Measurements from ENCODE around the gene PPFIBP2. TPM values are rescaled to one million over a fixed set of nuclear protein-coding genes. Genes with fewer than 3 reads are reported as not detected.

PPFIBP2 gene
- total and polyA plus RNA-seq, 2 of the 13 experiments (the other 11 are each of a cell fraction or from before 2014, with no cell fraction given): 15.0 to 52.5 TPM

- CTCF ChIA-PET (ENCODE audit: low intra/inter-chr PET ratio, low total read pairs): no interaction called here
- H3K9me3 ChIP-seq (ENCODE audit: low read length): no peaks in the 10 kb centered on the region
- H3K4me1 ChIP-seq (ENCODE audit: insufficient read depth, low read length): peaks cover 25% of the 10 kb centered on the region
- WGBS (ENCODE audit: low lambda C conversion rate): 100% methylated on average over 2 of the region's 2 CpGs
- H3K4me2 ChIP-seq (ENCODE audit: low read depth, low read length): no peak overlapping the region
- no peak overlapping the region for H3K27ac ChIP-seq (ENCODE audit: extremely low read length, insufficient read depth, low read length)
- no peaks in the 10 kb centered on the region for H3K27me3 ChIP-seq (ENCODE audit: control insufficient read depth in 1 of 2, insufficient read depth in 2 of 2, low read length in 2 of 2)
- no peaks in the 10 kb centered on the region for H3K79me2 ChIP-seq (ENCODE audit: insufficient read depth, low read length)
- no peaks in the 10 kb centered on the region for H4K20me1 ChIP-seq (ENCODE audit: insufficient read depth, low read length)
- no peak for DNase-seq (ENCODE audit: low spot score)
- peaks cover 13 to 39% of the 10 kb centered on the region in 2 experiments for H3K36me3 ChIP-seq (replicated peaks in 1 of 2; ENCODE audit: control insufficient read depth in 1 of 2, insufficient read depth in 2 of 2, low read length in 2 of 2)
- FAIRE-seq: no peak
- H3K9ac ChIP-seq (ENCODE audit: insufficient read depth, low read depth, low read length): no peak overlapping the region
- intact Hi-C loops (cut with micrococcal nuclease; ENCODE audit: unreplicated experiment): no loop called here
- BruUV-seq (replicated peaks): no TSS peak
- H3K4me3 ChIP-seq (replicated peaks in 1 of 3; ENCODE audit: insufficient read depth in 1 of 3, low read depth in 2 of 3, low read length in 3 of 3): no peak overlapping the region
- no peak for ATAC-seq
- TF ChIP-seq DNMT3B (CRISPR knock-in tag; conservative IDR thresholded peaks at IDR 0.05) (no peak), NKX3-1 (CRISPR knock-in tag; IDR thresholded peaks at IDR 0.05) (no peak)
- H2AFZ ChIP-seq (ENCODE audit: low read length): no peak overlapping the region
- POLR2A ChIA-PET: no interaction called here
- in situ Hi-C loops (cut with HindIII; ENCODE audit: extremely low pct_ligation_motif_present, low pct_unique_long_range_greater_than_20kb): no loop called here
Measured at GRCh38 chr11:7595951-7596350, 82.2 kb downstream of the PPFIBP2 start.

- in situ Hi-C loops (cut with HindIII; ENCODE audit: extremely low pct_ligation_motif_present, low pct_unique_long_range_greater_than_20kb) (no loop called here), intact Hi-C loops (cut with micrococcal nuclease; ENCODE audit: unreplicated experiment) (no loop called here)
- Histone ChIP-seq H3K27ac (ENCODE audit: extremely low read length, insufficient read depth, low read length) (no peak overlapping the region), H3K4me2 (ENCODE audit: low read depth, low read length) (no peak overlapping the region), H3K9ac (ENCODE audit: insufficient read depth, low read depth, low read length) (no peak overlapping the region), H3K27me3 (ENCODE audit: control insufficient read depth in 1 of 2, insufficient read depth in 2 of 2, low read length in 2 of 2) (no peaks in the 10 kb centered on the region), H2AFZ (ENCODE audit: low read length) (no peak overlapping the region), H3K4me3 (replicated peaks in 1 of 3; ENCODE audit: insufficient read depth in 1 of 3, low read depth in 2 of 3, low read length in 3 of 3) (no peak overlapping the region), H3K79me2 (ENCODE audit: insufficient read depth, low read length) (no peaks in the 10 kb centered on the region), H3K9me3 (ENCODE audit: low read length) (no peaks in the 10 kb centered on the region), H3K4me1 (ENCODE audit: insufficient read depth, low read length) (peaks cover 32% of the 10 kb centered on the region), H4K20me1 (ENCODE audit: insufficient read depth, low read length) (no peaks in the 10 kb centered on the region), H3K36me3 (replicated peaks in 1 of 2; ENCODE audit: control insufficient read depth in 1 of 2, insufficient read depth in 2 of 2, low read length in 2 of 2) (peaks cover 13 to 39% of the 10 kb centered on the region in 2 experiments)
- no peak for ATAC-seq
- DNase-seq (ENCODE audit: low spot score): no peak
- ChIA-PET POLR2A (interaction anchor here (1.3 kb wide), 1 partner anchor 9 kb away, joined by 3 read pairs; no protein-coding TSS in a partner anchor), CTCF (ENCODE audit: low intra/inter-chr PET ratio, low total read pairs) (no interaction called here)
- TF ChIP-seq HMG20B (CRISPR knock-in tag; conservative IDR thresholded peaks at IDR 0.05): no peak
- TF ChIP-seq ZSCAN5A (CRISPR knock-in tag; IDR thresholded peaks at IDR 0.05; ENCODE audit: borderline replicate concordance): no peak
- TF ChIP-seq CTCF (CRISPR knock-in tag; IDR thresholded peaks at IDR 0.05): no peak
- TF ChIP-seq TCF12 (IDR thresholded peaks at IDR 0.05): no peak
- TF ChIP-seq TCF12 (CRISPR knock-in tag; IDR thresholded peaks at IDR 0.05): no peak
- TF ChIP-seq ZNF792 (CRISPR knock-in tag; IDR thresholded peaks at IDR 0.05): no peak
- FAIRE-seq: no peak
- BruUV-seq (replicated peaks): no TSS peak
- 98% methylated on average over 5 of the region's 5 CpGs for WGBS (ENCODE audit: low lambda C conversion rate)
Measured at GRCh38 chr11:7596975-7597391, 83.2 kb downstream of the PPFIBP2 start.
